ENCODE measurements around the gene AEBP1. TPM values are rescaled to one million over a fixed set of nuclear protein-coding genes. Genes with fewer than 3 reads are reported as not detected.

AEBP1 gene
- total and polyA plus RNA-seq, 2 experiments from 2014 or later = 94.1 to 96.0 TPM

DNA sequence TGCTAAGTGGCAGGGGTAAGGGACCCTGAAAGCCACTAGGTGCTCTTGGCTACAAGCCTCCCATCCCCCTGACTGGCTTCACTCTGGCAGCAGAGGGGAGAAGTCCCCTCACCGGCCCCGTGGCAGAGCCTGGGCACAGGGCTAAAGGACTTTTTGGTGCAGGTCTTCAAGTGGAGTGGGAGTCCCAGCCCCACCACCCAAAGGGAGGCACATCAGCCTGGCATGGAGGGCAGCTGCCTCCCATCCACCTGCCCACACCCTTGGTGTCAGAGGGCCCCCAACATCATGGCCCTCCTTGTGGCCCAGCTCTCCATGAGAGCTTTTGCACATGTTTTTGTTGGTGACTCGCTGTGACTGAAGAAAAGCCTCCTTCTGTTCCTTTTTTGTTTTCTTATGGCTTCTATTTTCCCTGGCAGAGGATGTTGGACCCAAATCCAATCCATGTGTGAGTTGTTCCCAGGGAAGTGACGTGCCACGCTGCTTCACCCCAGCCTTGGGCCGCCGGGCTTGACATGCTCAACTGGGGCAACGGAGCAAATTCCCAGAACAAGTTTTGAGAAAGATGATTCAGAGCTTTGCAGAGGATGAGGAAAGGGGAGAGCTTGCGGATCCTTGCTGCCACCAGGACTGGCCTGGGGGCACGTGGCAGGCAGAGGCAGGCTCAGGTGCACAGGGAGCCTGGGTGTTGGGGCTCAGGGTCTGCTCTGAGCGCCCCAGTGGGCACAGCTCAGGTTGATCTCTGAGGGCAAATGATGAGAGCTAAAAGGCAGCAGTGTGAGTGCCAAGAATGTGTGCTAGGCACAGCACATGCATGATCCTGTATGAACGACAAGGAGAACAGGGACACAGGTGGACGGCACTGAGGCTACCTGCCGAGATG is 1.9 kb upstream of the AEBP1 start:
- TF ChIP-seq, protein P1, sequence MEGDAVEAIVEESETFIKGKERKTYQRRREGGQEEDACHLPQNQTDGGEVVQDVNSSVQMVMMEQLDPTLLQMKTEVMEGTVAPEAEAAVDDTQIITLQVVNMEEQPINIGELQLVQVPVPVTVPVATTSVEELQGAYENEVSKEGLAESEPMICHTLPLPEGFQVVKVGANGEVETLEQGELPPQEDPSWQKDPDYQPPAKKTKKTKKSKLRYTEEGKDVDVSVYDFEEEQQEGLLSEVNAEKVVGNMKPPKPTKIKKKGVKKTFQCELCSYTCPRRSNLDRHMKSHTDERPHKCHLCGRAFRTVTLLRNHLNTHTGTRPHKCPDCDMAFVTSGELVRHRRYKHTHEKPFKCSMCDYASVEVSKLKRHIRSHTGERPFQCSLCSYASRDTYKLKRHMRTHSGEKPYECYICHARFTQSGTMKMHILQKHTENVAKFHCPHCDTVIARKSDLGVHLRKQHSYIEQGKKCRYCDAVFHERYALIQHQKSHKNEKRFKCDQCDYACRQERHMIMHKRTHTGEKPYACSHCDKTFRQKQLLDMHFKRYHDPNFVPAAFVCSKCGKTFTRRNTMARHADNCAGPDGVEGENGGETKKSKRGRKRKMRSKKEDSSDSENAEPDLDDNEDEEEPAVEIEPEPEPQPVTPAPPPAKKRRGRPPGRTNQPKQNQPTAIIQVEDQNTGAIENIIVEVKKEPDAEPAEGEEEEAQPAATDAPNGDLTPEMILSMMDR (IDR thresholded peaks at IDR 0.05; ENCODE audit: low read depth, low read length) = no peak
- Histone ChIP-seq H3K27ac (no peak overlapping the region), H3K9me3 (ENCODE audit: low read depth) (no peaks in the 10 kb centered on the region), H3K4me3 (no peak overlapping the region), H3K36me3 (no peaks in the 10 kb centered on the region), H3K4me1 (ENCODE audit: low read depth) (no peaks in the 10 kb centered on the region), H3K27me3 (no peaks in the 10 kb centered on the region)
- DNase-seq (ENCODE audit: low read depth in 1 of 2, low spot score in 1 of 2) = peak in 1 of 2 donors; percentile 43

DNA sequence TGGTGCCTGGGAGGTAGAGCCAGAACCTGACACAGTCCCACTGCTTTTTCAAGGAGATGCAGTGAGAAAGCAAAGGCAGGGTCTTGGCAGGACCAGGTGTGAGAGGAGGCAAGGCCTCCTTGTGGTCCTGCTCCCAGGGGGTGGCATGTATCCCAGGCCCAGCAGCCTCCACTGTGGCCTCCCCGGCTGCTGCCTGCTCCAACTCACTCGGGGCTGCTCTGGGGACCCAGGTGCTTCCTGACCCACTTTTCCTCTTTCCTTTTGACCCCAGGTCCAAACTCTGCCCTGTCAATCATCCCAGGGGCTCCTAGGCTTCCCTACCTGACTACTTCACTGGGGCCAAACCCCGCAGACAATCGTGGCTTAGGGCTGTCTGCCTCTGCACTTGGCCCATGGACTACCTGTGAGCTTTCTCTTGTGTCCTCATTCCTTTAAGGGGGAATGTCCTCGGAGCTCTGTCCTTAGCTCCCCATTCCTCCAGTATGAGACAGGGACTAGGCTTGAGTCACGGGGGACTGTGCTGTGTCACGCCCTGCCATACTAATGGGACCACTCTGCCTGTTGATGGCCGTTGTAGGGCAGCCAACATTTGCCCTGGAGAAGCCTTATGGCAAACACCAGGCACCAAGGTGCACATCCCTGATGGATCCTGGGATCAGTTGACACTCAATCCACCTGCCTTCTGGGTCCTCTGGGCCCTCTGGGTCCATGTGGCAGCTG is 1.1 kb upstream of the AEBP1 start:
- H3K27me3 ChIP-seq = no peaks in the 10 kb centered on the region
- no peaks in the 10 kb centered on the region for H3K4me1 ChIP-seq (ENCODE audit: low read depth)
- no peak overlapping the region for H3K4me3 ChIP-seq
- H3K27ac ChIP-seq = no peak overlapping the region
- no peaks in the 10 kb centered on the region for H3K36me3 ChIP-seq
- H3K9me3 ChIP-seq (ENCODE audit: low read depth) = no peaks in the 10 kb centered on the region
- TF ChIP-seq, protein P1 (IDR thresholded peaks at IDR 0.05; ENCODE audit: low read depth, low read length) = no peak
- DNase-seq (ENCODE audit: low read depth in 1 of 2, low spot score in 1 of 2) = no peak

DNA sequence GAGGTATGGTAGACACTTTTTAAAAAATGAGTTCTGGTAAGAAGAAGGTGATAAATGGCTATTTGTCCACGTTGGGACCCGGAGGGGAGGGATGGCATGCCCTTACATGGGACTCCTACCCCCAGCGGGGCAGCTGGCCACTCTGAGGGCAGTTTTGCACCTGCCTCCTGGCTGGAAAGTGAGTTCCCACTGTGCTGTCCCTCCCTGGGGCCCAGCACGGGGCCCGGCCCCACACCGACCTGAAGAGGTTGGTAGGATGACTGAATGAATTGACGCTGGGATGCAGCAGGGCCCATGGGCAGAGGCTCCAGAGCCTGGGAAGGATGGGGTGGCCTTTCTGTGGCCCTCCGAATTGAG is 601 bp upstream of the AEBP1 start:
- Histone ChIP-seq H3K27me3 (no peaks in the 10 kb centered on the region), H3K27ac (no peak overlapping the region), H3K4me1 (ENCODE audit: low read depth) (no peaks in the 10 kb centered on the region), H3K36me3 (no peaks in the 10 kb centered on the region), H3K9me3 (ENCODE audit: low read depth) (no peaks in the 10 kb centered on the region), H3K4me3 (peak overlapping the region; percentile 76)
- DNase-seq (ENCODE audit: low read depth in 1 of 2, low spot score in 1 of 2) = no peak
- TF ChIP-seq, protein P1 (IDR thresholded peaks at IDR 0.05; ENCODE audit: low read depth, low read length) = no peak

DNA sequence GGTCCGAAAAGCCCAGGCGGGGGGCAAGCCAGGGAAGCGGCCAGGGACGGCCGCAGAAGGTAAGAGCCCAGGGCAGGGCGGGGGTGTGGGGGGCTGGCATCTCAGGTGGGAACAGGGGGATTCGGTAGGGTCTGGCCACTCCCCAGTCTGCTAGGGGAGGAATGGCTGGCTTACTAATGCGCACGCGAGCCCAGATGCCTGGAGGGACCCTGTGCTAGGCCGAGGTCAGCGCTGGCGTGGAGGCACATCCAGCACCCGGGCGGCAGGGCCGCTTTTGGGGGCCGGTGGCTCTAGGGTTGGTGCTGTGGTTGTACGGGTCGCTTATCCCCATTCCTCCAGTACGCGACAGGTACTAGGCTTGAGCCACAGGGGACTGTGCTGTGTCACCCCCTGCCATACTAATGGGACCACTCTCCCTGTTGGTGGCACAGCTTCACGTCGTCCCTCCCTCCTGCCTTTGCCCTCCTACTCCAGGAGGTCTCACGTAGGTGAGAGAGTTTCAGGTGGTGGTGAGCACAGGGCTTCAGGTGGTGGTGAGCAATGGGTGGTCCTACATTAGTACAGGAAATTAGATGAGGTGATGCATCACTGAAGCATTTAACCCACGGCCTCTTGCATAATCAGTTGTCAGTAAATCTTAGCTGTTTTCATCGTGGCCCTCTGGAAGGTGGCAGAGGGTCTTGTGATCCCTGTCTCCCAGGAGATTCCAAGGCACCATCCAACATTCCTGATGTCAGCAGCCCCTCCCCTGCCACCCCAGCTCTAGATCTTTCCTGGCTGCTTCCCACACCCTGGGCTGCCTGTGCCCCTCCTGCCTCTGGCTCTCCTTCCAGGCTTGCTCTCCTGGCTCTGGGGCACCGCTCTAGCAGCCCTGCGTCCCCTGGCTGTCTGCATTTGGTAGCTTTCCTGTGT is 971 bp downstream of the AEBP1 start:
- H3K27ac ChIP-seq = peak overlapping the region; percentile 13
- TF ChIP-seq, protein P1 (IDR thresholded peaks at IDR 0.05; ENCODE audit: low read depth, low read length) = no peak
- H3K4me1 ChIP-seq (ENCODE audit: low read depth) = no peaks in the 10 kb centered on the region
- H3K36me3 ChIP-seq = peaks cover 4% of the 10 kb centered on the region
- peak; percentile 41 to 60 for DNase-seq (ENCODE audit: low read depth in 1 of 2, low spot score in 1 of 2)
- no peaks in the 10 kb centered on the region for H3K27me3 ChIP-seq
- peak overlapping the region; percentile 76 for H3K4me3 ChIP-seq
- no peaks in the 10 kb centered on the region for H3K9me3 ChIP-seq (ENCODE audit: low read depth)

DNA sequence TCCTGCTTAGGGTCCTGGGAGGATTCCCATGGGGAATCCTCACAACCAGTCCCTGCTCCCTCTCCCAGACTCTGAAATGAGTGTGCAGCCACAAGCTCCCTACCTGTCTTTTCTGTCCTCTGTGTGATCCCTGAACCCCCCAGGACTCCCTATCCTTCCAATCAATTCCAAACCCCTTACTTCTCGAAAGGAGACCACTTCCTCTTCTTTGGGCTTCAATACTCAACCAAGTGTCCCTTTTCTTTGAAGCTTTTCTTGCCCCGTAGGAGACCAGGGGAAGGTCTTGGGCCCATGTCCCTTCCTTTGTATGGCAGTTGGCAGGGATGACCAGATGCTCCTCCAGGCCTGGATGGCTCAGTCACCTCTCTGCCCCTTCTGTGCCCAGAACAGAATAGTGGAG is 1.7 kb downstream of the AEBP1 start:
- Histone ChIP-seq H3K4me3 (no peak overlapping the region), H3K27me3 (no peaks in the 10 kb centered on the region), H3K27ac (no peak overlapping the region), H3K36me3 (peaks cover 11% of the 10 kb centered on the region), H3K9me3 (ENCODE audit: low read depth) (no peaks in the 10 kb centered on the region), H3K4me1 (ENCODE audit: low read depth) (no peaks in the 10 kb centered on the region)
- TF ChIP-seq, protein P1 (IDR thresholded peaks at IDR 0.05; ENCODE audit: low read depth, low read length) = no peak
- DNase-seq (ENCODE audit: low read depth in 1 of 2, low spot score in 1 of 2) = no peak
